Keratinocyte (primary cell): Measurements from ENCODE around the gene SIRPG.

Experiments used
- CTCF ChIP-seq, 3 experiments: IDR thresholded peaks in 1 of 3; conservative IDR thresholded peaks in 1 of 3; optimal IDR thresholded peaks in 1 of 3; 2 replicates in 2 of 3; 3 replicates in 1 of 3; pipeline versions ENCODE3 to v1.5.1; 2011; ENCODE audit warnings: low read length in 3 of 3, mild to moderate bottlenecking in 3 of 3, moderate library complexity in 2 of 3, control low read depth in 1 of 3, inconsistent platforms in 1 of 3; ENCODE audit not compliant: insufficient read depth in 2 of 3; ENCODE audit errors: extremely low read depth in 1 of 3
- EZH2 ChIP-seq: IDR thresholded peaks from one replicate; pipeline ENCODE4 v1.6.1; 2012; ENCODE audit warnings: inconsistent platforms, mild to moderate bottlenecking, low read length, moderate library complexity

- TF ChIP-seq CTCF (optimal IDR thresholded peaks at IDR 0.05 in 1 of 3, IDR thresholded peaks at IDR 0.05 in 1 of 3, conservative IDR thresholded peaks at IDR 0.05 in 1 of 3; ENCODE audit: extremely low read depth in 1 of 3, insufficient read depth in 2 of 3, low read length in 3 of 3), result no peak
- TF ChIP-seq EZH2, result no peak
Observed at GRCh38 chr20:1618954-1619540, 38.5 kb downstream of the SIRPG start.
